ENCODE results near the gene NOL7.

Gene NOL7

GRCh38 chr6:13653296-13653695, 38.2 kb downstream of the NOL7 start:
- no peak for DNase-seq (ENCODE audit: low read depth, low spot score)

GRCh38 chr6:13654496-13654895, 39.4 kb downstream of the NOL7 start:
- no peak for DNase-seq (ENCODE audit: low read depth, low spot score)

GRCh38 chr6:13655700-13656099, 40.6 kb downstream of the NOL7 start:
- no peak for DNase-seq (ENCODE audit: low read depth, low spot score)

- DNase-seq (ENCODE audit: low read depth, low spot score), result no peak
Observed at GRCh38 chr6:13660273-13660672, 45.1 kb downstream of the NOL7 start.

- DNase-seq (ENCODE audit: low read depth, low spot score), result no peak
Observed at GRCh38 chr6:13660893-13661292, 45.8 kb downstream of the NOL7 start.

- DNase-seq (ENCODE audit: low read depth, low spot score), result no peak
Observed at GRCh38 chr6:13661647-13662046, 46.5 kb downstream of the NOL7 start.

GRCh38 chr6:13662651-13663334, 47.7 kb downstream of the NOL7 start:
- DNase-seq (ENCODE audit: low read depth, low spot score), result no peak

- no peak for DNase-seq (ENCODE audit: low read depth, low spot score)
Observed at GRCh38 chr6:13663986-13664385, 48.9 kb downstream of the NOL7 start.

GRCh38 chr6:13664703-13665352, 49.7 kb downstream of the NOL7 start:
- DNase-seq (ENCODE audit: low read depth, low spot score), result no peak

- DNase-seq (ENCODE audit: low read depth, low spot score), result no peak
Observed at GRCh38 chr6:13666194-13667105, 51.3 kb downstream of the NOL7 start.

- no peak for DNase-seq (ENCODE audit: low read depth, low spot score)
Observed at GRCh38 chr6:13667655-13668054, 52.5 kb downstream of the NOL7 start.

- no peak for DNase-seq (ENCODE audit: low read depth, low spot score)
Observed at GRCh38 chr6:13668291-13668928, 53.3 kb downstream of the NOL7 start.

- no peak for DNase-seq (ENCODE audit: low read depth, low spot score)
Observed at GRCh38 chr6:13669476-13669875, 54.3 kb downstream of the NOL7 start.
